Smooth muscle cell (in vitro differentiated cells): ENCODE measurements around the gene TNFRSF19. TPM values are rescaled to one million over a fixed set of nuclear protein-coding genes. Genes with fewer than 3 reads are reported as not detected.

Experiments
- DNase-seq: peaks from one replicate; lab custom pipeline; 2025; ENCODE audit not compliant: unreplicated experiment; lab: John Stamatoyannopoulos, UW
- H2AFZ ChIP-seq: fragments of 200-600 bp; sonication (generic); 2 replicates; pipeline ENCODE4 v1.6.0; 2016; ENCODE audit warnings: antibody characterized with exemption, low read depth, mild to moderate bottlenecking
- H3F3A ChIP-seq: fragments of 200-600 bp; sonication (generic); 2 replicates; pipeline ENCODE4 v1.6.0; 2017; ENCODE audit warnings: antibody characterized with exemption, low read depth
- H3K27ac ChIP-seq: fragments of 200-600 bp; sonication (generic); 2 replicates; pipeline ENCODE4 v1.5.1; 2016; ENCODE audit warnings: low read depth, mild to moderate bottlenecking
- H3K27me3 ChIP-seq: fragments of 200-600 bp; sonication (generic); 2 replicates; pipeline ENCODE4 v1.6.1; 2016; ENCODE audit warnings: low read depth, mild to moderate bottlenecking
- H3K36me3 ChIP-seq: fragments of 200-600 bp; sonication (generic); 2 replicates; pipeline ENCODE4 v1.5.1; 2016; ENCODE audit warnings: low read depth
- H3K4me1 ChIP-seq: fragments of 200-600 bp; sonication (generic); 2 replicates; pipeline ENCODE4 v1.5.1; 2016; ENCODE audit warnings: low read depth
- H3K4me2 ChIP-seq: fragments of 200-600 bp; sonication (generic); 2 replicates; pipeline ENCODE4 v1.6.0; 2016; ENCODE audit warnings: mild to moderate bottlenecking
- H3K4me3 ChIP-seq: fragments of 200-600 bp; sonication (generic); 2 replicates; pipeline ENCODE4 v1.5.1; 2016; ENCODE audit warnings: mild to moderate bottlenecking
- H3K79me2 ChIP-seq: fragments of 200-600 bp; sonication (generic); 2 replicates; pipeline ENCODE4 v1.6.0; 2016; ENCODE audit warnings: low read depth, mild to moderate bottlenecking
- H3K9ac ChIP-seq: fragments of 200-600 bp; sonication (generic); 2 replicates; pipeline ENCODE4 v1.6.0; 2016; ENCODE audit warnings: low read depth
- H3K9me3 ChIP-seq: fragments of 200-600 bp; sonication (generic); replicated peaks from 2 replicates; pipeline ENCODE4 v1.5.1; 2016; ENCODE audit warnings: low read depth
- H4K20me1 ChIP-seq: fragments of 200-600 bp; sonication (generic); 2 replicates; pipeline ENCODE4 v1.6.0; 2016; ENCODE audit warnings: low read depth
- WGBS: methylation state at CpG from one replicate; pipeline ENCODE4 v1.1.7; 2016; ENCODE audit warnings: low lambda C conversion rate; 5-methylcytosine and 5-hydroxymethylcytosine counted together
- polyA plus RNA-seq: library from polyadenylated mRNA; unstranded; fragments of >200 nt; fragmentation: Nextera tagmentation; extraction: Ambion mirVana; gene quantifications from 2 replicates; pipeline ENCODE4 v1.2.1, GENCODE V29; 2016
- total RNA-seq: library from RNA; depleted of rRNA; stranded (reverse); fragments of >200 nt; gene quantifications from 2 replicates; pipeline ENCODE4 v1.2.3, GENCODE V29; 2014
- TF ChIP-seq, protein P1 (sequence below): fragments of 200-600 bp; sonication (generic); IDR thresholded peaks from 2 replicates; pipeline ENCODE4 v1.5.1; 2017; ENCODE audit warnings: borderline replicate concordance, mild to moderate bottlenecking, antibody characterized with exemption; ENCODE audit not compliant: insufficient read depth, poor library complexity, severe bottlenecking

The TNFRSF19 gene
- total and polyA plus RNA-seq, 2 experiments from 2014 or later, result 15.5 to 34.3 TPM

DNA sequence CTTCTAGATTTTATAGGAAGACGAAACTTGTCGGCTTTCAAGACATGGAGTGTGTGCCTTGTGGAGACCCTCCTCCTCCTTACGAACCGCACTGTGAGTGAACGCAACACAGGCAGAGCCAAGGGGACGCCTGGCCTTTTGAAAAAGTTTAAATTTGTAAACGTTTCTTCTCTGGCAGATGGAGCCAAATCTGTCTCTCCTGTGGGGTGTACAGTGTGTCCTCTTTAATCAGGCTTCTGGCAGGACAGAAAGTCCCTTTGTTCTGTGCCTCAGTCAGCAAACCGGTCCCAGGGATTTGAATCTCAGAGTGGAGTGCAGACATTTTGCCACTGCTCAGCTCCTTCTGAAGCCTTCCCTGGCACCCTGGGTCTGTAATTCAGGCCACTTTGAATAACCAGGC, 56.5 kb downstream of the TNFRSF19 start:
- no peak for DNase-seq
- Histone ChIP-seq H2AFZ (no peak overlapping the region), H3K27ac (peak overlapping the region; percentile 33), H3K4me2 (no peak overlapping the region), H3K9me3 (no peaks in the 10 kb centered on the region), H3K4me3 (no peak overlapping the region), H3K79me2 (peaks cover 7% of the 10 kb centered on the region), H3K4me1 (peaks cover 43% of the 10 kb centered on the region), H3K9ac (peak overlapping the region; percentile 28), H3K27me3 (no peaks in the 10 kb centered on the region), H3F3A (peaks cover 1% of the 10 kb centered on the region), H4K20me1 (no peaks in the 10 kb centered on the region), H3K36me3 (no peaks in the 10 kb centered on the region)
- WGBS, result 61% methylated on average over 8 of the region's 8 CpGs
- TF ChIP-seq, protein P1, sequence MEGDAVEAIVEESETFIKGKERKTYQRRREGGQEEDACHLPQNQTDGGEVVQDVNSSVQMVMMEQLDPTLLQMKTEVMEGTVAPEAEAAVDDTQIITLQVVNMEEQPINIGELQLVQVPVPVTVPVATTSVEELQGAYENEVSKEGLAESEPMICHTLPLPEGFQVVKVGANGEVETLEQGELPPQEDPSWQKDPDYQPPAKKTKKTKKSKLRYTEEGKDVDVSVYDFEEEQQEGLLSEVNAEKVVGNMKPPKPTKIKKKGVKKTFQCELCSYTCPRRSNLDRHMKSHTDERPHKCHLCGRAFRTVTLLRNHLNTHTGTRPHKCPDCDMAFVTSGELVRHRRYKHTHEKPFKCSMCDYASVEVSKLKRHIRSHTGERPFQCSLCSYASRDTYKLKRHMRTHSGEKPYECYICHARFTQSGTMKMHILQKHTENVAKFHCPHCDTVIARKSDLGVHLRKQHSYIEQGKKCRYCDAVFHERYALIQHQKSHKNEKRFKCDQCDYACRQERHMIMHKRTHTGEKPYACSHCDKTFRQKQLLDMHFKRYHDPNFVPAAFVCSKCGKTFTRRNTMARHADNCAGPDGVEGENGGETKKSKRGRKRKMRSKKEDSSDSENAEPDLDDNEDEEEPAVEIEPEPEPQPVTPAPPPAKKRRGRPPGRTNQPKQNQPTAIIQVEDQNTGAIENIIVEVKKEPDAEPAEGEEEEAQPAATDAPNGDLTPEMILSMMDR, result no peak

DNA sequence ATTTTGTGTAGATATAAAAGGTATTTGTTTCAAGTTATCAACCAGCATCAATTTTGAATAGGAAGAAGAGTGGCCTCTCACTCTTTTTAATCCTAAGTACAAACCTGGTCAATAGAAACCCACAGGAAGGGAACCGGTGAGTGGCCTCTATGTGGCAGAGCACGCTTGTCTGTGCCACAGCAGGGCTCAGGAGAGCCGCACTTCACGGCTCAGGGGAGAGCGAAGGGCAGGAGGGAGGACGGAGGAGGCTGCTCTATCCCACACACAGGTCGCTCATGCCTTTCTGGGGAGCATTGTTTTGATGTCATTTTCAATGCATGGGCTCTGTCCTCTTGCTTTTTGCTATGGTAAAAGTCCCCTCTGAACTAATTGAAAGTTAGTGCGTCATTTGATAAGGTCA, 57.2 kb downstream of the TNFRSF19 start:
- H3K4me1 ChIP-seq, result peaks cover 50% of the 10 kb centered on the region
- no peak overlapping the region for H2AFZ ChIP-seq
- no peaks in the 10 kb centered on the region for H3F3A ChIP-seq
- peak overlapping the region; percentile 28 for H3K9ac ChIP-seq
- H3K36me3 ChIP-seq, result no peaks in the 10 kb centered on the region
- H3K27me3 ChIP-seq, result no peaks in the 10 kb centered on the region
- DNase-seq, result no peak
- no peaks in the 10 kb centered on the region for H3K9me3 ChIP-seq
- 93% methylated on average over 8 of the region's 8 CpGs for WGBS
- H3K27ac ChIP-seq, result peak overlapping the region; percentile 33
- no peak overlapping the region for H3K4me3 ChIP-seq
- H4K20me1 ChIP-seq, result no peaks in the 10 kb centered on the region
- H3K4me2 ChIP-seq, result no peak overlapping the region
- H3K79me2 ChIP-seq, result peaks cover 7% of the 10 kb centered on the region
- TF ChIP-seq, protein P1, result no peak

DNA sequence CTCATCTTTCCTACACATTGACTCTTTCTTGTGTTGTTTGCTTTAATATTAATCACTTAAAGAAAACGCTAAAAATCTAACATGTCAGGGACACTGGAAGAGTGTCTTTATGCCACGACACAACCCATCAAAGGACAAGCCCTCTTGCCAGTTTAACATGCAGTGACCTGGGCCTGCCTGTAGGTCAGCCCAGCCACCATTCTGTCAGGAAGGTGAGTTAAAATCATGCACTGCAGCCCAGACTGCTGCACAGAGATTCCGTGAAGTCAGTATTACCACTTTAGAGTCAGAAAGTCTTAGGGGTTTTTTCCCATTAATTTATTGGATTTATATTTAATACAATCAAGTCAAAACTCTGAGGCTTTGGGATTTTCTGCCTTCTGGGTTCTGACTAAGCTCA, 58.0 kb downstream of the TNFRSF19 start:
- Histone ChIP-seq H3K9ac (no peak overlapping the region), H3K9me3 (no peaks in the 10 kb centered on the region), H3K4me3 (no peak overlapping the region), H3K79me2 (peaks cover 7% of the 10 kb centered on the region), H2AFZ (no peak overlapping the region), H4K20me1 (no peaks in the 10 kb centered on the region), H3K4me2 (no peak overlapping the region), H3F3A (no peaks in the 10 kb centered on the region), H3K27me3 (no peaks in the 10 kb centered on the region), H3K4me1 (peaks cover 56% of the 10 kb centered on the region), H3K36me3 (no peaks in the 10 kb centered on the region), H3K27ac (no peak overlapping the region)
- DNase-seq, result no peak
- 83% methylated on average over 3 of the region's 3 CpGs for WGBS
- TF ChIP-seq, protein P1, result no peak

DNA sequence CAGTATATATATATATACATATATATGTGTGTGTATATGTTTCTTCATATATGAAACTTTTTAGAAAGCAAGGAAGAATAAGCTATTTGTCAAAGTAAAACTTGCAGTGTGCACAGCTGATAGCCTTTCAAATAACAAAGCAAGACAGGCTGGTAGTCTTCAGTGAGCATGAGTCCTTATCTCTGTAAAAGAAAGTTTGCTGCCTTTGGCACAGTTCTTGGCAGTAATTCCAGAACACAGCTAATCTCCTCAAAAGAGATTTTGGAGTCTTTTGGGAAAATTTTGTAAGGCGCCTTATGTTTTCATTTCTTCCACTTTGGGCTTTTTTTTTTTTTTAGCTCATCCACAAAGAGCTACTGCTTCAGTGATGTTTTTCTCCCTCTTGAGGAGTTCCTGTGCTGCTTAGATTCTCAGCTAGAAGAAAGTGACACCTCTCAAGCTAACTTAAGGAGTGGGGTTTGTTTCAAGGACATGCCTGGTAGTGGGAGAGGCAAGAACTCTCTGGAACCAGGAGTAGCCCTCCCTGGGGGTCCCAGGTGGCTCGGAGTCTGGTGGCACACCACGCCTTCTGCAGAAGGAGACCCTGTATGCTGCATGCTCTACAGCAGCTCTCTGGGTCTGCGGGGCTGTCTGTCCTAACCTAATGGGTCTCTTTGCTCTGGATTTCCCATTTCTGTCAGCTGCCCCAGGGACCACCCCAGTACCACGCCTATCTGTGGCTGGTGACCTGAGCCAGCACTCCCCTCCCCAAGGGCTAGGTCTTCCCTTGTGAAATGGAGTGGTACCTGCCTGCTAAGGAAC, 58.8 kb downstream of the TNFRSF19 start:
- no peak for DNase-seq
- H3F3A ChIP-seq, result no peaks in the 10 kb centered on the region
- H3K27me3 ChIP-seq, result no peaks in the 10 kb centered on the region
- TF ChIP-seq, protein P1, result no peak
- no peaks in the 10 kb centered on the region for H3K9me3 ChIP-seq
- H2AFZ ChIP-seq, result no peak overlapping the region
- peaks cover 59% of the 10 kb centered on the region for H3K4me1 ChIP-seq
- H3K36me3 ChIP-seq, result no peaks in the 10 kb centered on the region
- H3K27ac ChIP-seq, result no peak overlapping the region
- H3K79me2 ChIP-seq, result peaks cover 5% of the 10 kb centered on the region
- no peak overlapping the region for H3K4me3 ChIP-seq
- no peak overlapping the region for H3K4me2 ChIP-seq
- H3K9ac ChIP-seq, result no peak overlapping the region
- no peaks in the 10 kb centered on the region for H4K20me1 ChIP-seq
- 79% methylated on average over 5 of the region's 5 CpGs for WGBS
